Fibroblast of pulmonary artery (primary cell): ENCODE results near the gene PALD1.

Experiments
- DNase-seq: peaks from one replicate; pipeline ENCODE4 v3.0.0-alpha.2; 2010; ENCODE audit warnings: low read depth
- H3K4me3 ChIP-seq: replicated peaks from 2 replicates; pipeline ENCODE4 v1.5.1; 2011; ENCODE audit warnings: low read depth, mild to moderate bottlenecking, control low read depth, low read length, moderate library complexity
- TF ChIP-seq, protein P1 (sequence below): IDR thresholded peaks from 2 replicates; pipeline ENCODE4 v1.5.1; 2011; ENCODE audit warnings: mild to moderate bottlenecking, control low read depth, low read length, inconsistent platforms; ENCODE audit errors: missing control alignments

The PALD1 gene

DNA sequence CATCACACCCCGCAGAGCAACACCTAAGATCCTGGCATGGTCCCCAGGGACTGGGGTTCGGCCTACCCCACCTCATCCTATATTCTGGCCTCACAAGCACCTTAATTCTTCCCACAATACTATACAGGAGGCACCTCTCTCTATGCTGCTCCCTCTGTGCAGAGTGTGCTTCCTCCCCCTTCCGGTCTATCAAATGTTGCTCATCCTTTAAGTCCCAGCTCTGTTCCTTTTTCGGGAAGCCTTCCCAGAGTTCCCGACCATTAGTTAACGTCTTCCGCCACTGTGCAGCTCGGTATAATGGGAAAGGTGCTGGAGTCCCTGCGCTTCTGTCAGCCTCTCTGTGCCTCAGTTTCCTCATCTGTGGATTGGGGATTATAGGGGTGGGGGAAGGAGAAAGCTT is 21.8 kb downstream of the PALD1 start:
- no peak for DNase-seq
- TF ChIP-seq, protein P1, sequence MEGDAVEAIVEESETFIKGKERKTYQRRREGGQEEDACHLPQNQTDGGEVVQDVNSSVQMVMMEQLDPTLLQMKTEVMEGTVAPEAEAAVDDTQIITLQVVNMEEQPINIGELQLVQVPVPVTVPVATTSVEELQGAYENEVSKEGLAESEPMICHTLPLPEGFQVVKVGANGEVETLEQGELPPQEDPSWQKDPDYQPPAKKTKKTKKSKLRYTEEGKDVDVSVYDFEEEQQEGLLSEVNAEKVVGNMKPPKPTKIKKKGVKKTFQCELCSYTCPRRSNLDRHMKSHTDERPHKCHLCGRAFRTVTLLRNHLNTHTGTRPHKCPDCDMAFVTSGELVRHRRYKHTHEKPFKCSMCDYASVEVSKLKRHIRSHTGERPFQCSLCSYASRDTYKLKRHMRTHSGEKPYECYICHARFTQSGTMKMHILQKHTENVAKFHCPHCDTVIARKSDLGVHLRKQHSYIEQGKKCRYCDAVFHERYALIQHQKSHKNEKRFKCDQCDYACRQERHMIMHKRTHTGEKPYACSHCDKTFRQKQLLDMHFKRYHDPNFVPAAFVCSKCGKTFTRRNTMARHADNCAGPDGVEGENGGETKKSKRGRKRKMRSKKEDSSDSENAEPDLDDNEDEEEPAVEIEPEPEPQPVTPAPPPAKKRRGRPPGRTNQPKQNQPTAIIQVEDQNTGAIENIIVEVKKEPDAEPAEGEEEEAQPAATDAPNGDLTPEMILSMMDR = no peak
- no peak overlapping the region for H3K4me3 ChIP-seq

DNA sequence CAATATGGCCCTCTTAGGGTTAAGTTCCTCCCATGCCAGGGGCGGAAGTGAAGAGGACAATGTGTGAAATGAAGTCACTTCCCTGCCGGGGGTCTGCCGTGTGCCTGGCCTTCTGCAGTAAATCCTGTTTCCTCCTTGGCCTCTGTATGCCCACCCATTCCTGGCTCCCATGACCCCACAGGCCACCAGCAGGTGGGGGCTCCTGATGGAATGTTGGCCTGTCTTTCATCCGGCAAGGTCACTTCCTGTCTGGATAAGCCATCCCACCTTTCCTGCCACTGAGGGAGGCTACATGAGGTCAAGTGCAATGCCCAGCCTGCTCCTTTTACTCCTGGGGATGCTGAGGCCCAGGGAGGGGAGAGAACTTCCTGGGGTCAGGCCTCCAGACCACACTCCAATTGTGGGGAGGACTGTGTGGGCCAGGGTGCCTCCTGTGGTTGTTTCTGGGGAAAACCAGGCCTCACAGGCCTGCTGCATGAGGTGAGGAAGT is 22.3 kb downstream of the PALD1 start:
- no peak overlapping the region for H3K4me3 ChIP-seq
- TF ChIP-seq, protein P1 = no peak
- DNase-seq = no peak

DNA sequence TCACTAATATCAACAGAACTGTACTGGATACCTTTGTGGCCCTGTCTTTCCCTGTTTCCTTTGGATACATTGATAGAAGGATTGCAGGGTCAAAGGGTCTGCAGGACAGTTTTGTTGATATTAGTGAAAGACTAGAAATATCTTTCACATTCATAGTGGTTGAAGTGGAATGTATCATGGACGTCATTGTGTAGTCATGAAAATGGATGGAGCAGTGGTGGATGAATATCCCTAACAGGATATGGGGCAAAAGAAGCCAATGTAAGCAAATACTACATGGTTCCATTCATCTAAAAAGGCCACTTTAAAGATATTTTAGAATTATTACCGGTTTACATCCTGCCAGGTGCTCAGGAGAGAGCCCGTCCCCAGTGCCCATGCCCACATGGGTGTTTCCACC is 23.8 kb downstream of the PALD1 start:
- DNase-seq = no peak
- no peak overlapping the region for H3K4me3 ChIP-seq
- TF ChIP-seq, protein P1 = no peak

DNA sequence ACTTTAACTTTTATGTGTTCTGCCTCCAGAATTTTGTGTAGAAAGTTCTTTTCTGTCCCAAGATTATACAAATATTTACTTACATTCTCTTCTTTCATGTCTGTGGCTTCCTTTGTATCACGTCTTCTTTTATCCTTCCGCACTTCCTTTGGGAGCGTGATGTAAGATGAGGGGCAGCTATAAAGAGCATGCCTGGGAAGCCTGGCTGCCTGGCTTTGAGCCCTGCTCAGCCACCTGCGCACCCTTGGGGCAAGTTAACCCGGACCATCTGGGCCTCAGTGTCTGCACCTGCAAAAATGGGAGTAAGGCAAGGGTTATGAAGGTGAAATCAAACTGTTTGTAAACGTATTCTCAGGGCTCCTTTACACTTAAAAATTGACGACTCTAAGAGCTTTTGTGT is 25.2 kb downstream of the PALD1 start:
- no peak overlapping the region for H3K4me3 ChIP-seq
- DNase-seq = no peak
- TF ChIP-seq, protein P1 = no peak

DNA sequence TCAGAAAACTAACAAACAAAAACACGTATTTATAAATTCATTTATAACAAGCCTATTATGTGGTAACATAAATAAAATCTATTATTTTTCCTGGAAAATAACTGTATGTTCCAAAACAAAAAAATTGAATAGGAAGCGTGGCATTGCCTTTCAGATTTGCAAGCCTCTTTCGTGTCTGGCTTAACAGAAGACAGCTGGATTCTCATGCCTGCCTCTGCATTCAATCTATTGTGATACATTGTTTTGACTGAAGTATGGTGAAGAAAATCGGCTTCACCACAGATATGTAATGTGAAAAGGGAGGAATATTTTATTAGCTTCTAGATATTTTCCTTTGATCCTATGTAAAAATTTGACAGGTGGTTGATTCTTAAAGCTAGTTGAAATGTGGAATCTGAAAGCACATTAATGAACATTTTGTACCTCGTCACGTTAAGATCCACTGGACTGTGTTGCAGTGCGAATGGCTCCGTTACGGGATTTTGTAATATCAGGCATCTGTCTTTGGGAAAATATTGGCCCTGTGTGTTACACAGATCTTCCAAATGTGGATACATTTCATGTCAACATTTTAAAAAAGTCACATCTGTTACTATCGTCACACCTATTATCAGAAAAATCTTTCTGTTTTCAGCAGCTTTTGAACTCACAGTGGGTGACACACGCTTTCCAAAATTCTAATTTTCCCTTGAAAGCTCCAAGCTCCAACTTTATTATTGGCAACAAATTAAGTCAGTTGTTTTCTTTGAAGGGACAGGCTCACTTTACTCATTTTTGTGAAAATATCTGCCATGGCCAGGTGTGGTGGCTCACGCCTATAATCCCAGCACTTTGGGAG is 26.2 kb downstream of the PALD1 start:
- DNase-seq = no peak
- TF ChIP-seq, protein P1 = no peak
- H3K4me3 ChIP-seq = no peak overlapping the region

DNA sequence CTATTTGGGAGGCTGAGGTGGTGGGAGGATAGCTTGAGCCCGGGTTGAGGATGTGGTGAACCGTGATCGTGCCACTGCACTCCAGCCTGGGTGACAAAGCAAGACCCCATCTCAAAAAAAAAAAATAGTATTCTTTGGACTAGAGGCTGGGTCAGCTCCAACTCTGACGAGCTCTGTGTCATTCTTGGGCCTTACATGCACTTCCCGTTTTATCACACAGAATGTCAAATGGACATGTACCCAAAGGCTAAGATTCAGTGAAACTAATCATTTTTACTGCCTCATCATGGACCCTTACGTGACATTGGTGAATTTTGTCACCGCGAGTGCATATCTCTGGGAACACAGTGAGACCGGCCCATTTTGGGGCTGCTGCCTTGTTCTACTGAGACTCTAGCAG is 27.3 kb downstream of the PALD1 start:
- H3K4me3 ChIP-seq = no peak overlapping the region
- DNase-seq = no peak
- TF ChIP-seq, protein P1 = no peak

DNA sequence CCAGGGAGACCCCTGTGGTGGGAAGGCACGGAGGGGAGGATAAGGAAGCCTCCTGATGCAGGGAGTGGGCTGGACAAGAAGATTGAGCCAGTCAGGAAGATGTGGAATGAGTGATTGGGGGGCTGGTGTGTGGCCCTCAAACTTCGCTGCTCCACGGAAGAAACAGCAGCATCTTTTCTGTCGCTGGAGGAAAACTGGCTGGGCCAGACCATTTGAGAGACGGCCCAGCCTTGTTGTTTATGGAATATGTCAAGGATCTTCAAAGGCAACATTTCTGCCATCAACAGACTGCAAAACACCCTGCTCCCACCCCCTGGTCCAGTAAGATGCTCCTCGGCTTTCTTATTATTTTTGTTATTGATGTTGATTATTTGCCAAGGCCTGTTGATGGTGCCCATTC is 29.4 kb downstream of the PALD1 start:
- TF ChIP-seq, protein P1 = no peak
- H3K4me3 ChIP-seq = no peak overlapping the region
- no peak for DNase-seq
